ENCODE data around the gene TNIK. TPM values are rescaled to one million over a fixed set of nuclear protein-coding genes. Genes with fewer than 3 reads are reported as not detected.
"Not testable (repeated sequence)": the region's sequence is repeated elsewhere in the genome, so short reads cannot be mapped to it uniquely, and the experiment has no call there.

Gene TNIK
- total and polyA plus RNA-seq, 2 of the 4 experiments (the other 2 are of a cell fraction) = 3.4 to 6.3 TPM

DNA sequence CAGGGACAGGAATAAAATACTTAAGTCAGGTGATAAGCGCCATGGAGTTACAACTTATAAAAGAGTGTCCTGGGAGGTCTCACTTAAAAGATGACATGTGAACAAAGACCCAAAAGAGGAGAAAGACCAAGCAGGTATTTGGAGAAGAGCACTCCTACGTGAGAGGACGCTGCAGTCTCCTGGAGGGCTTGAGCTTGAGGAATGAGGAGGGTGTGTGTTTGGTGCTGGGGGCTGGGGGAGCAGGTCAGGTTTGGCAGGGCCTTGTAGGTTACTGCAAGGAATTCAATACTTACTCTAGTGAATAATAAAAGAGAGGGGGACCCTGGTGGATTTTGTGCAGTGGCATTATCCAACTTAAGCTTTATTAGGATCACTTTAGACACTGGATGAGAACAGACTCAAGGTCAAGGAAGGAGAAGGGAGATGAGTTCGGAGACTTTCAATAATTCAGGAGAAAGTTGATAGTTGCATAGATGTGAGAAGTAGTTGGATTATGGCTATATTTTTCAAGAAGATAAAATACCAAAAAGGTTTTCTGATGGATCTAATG lies 32.4 kb downstream of the TNIK start:
- Histone ChIP-seq H3K79me1 (ENCODE audit: low read depth in 1 of 2, low read length in 2 of 2) (no peaks in the 10 kb centered on the region; a peak in 1 of 4 replicates), H2AK9ac (replicated peaks; ENCODE audit: low read depth, low read length, poor library complexity) (no peak overlapping the region), H3K23ac (ENCODE audit: low read depth, low read length) (no peak overlapping the region), H3K9ac (ENCODE audit: low read depth, low read length) (no peak overlapping the region), H2BK20ac (ENCODE audit: low read depth, low read length) (no peak overlapping the region), H3K14ac (replicated peaks; ENCODE audit: low read depth, low read length) (no peak overlapping the region), H4K5ac (ENCODE audit: low read depth, low read length) (no peak overlapping the region), H2BK120ac (ENCODE audit: low read depth, low read length) (no peak overlapping the region), H3K4me3 (ENCODE audit: insufficient read depth, low read depth, low read length) (no peak overlapping the region), H2BK5ac (ENCODE audit: low read depth, low read length, poor library complexity, severe bottlenecking) (no peak overlapping the region), H4K20me1 (ENCODE audit: insufficient read depth, low read length) (no peaks in the 10 kb centered on the region), H3K9me1 (ENCODE audit: insufficient read depth, low read length) (no peaks in the 10 kb centered on the region), H2BK15ac (ENCODE audit: low read depth, low read length) (no peak overlapping the region), H2AFZ (replicated peaks; ENCODE audit: low read length, poor library complexity) (no peak overlapping the region), H3K36me3 (ENCODE audit: control insufficient read depth, insufficient read depth, low read length) (no peaks in the 10 kb centered on the region), H3K4ac (ENCODE audit: low read depth, low read length) (no peak overlapping the region), H2AK5ac (ENCODE audit: low read depth, low read length) (no peak overlapping the region), H3K9me3 (ENCODE audit: control insufficient read depth, insufficient read depth, low read length) (no peaks in the 10 kb centered on the region), H3K27me3 (ENCODE audit: control insufficient read depth, insufficient read depth, low read length) (no peaks in the 10 kb centered on the region; the same call in 1 of the 2 replicates), H3K4me1 (ENCODE audit: control insufficient read depth, insufficient read depth, low read length) (no peaks in the 10 kb centered on the region), H3K27ac (ENCODE audit: insufficient read depth, low read length) (no peak overlapping the region), H4K91ac (ENCODE audit: insufficient read depth, low read depth, low read length) (no peak overlapping the region), H4K8ac (ENCODE audit: low read depth in 2 of 2, low read length in 2 of 2) (no peak overlapping the region), H3K4me2 (ENCODE audit: low read depth, low read length) (no peak overlapping the region), H3K18ac (ENCODE audit: low read depth, low read length) (no peak overlapping the region), H3K56ac (ENCODE audit: extremely low read depth, insufficient read depth, low read length) (no peak overlapping the region)
- no peak for TF ChIP-seq MAFK (IDR thresholded peaks at IDR 0.05; ENCODE audit: low read depth, low read length)
- TF ChIP-seq SMC3 (IDR thresholded peaks at IDR 0.05; ENCODE audit: low read depth, low read length) = no peak
- TF ChIP-seq, protein P1, sequence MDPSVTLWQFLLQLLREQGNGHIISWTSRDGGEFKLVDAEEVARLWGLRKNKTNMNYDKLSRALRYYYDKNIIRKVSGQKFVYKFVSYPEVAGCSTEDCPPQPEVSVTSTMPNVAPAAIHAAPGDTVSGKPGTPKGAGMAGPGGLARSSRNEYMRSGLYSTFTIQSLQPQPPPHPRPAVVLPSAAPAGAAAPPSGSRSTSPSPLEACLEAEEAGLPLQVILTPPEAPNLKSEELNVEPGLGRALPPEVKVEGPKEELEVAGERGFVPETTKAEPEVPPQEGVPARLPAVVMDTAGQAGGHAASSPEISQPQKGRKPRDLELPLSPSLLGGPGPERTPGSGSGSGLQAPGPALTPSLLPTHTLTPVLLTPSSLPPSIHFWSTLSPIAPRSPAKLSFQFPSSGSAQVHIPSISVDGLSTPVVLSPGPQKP (IDR thresholded peaks at IDR 0.05; ENCODE audit: borderline replicate concordance, low read depth, low read length) = no peak
- no peak for TF ChIP-seq RFX5 (IDR thresholded peaks at IDR 0.05; ENCODE audit: low read depth, low read length)
- in situ Hi-C loops (cut with MboI; ENCODE audit: low sequenced_read_pairs) (no loop called here), dilution Hi-C loops (cut with HindIII; ENCODE audit: low sequenced_read_pairs, unreplicated experiment) (no loop called here), intact Hi-C loops (cut with micrococcal nuclease) (no loop called here)
- no TSS peak for BruUV-seq (replicated peaks)
- WGBS, 2 experiments (ENCODE audit: extremely low coverage in 2 of 2, insufficient read length in 1 of 2) = 90% methylated on average over 2 of the region's 4 CpGs; no CpG with 5 or more reads in 1 of the 2 experiments
- CTCF ChIA-PET = no interaction called here
- POLR2A ChIA-PET (ENCODE audit: unreplicated experiment) = no interaction called here
- DNase-seq (no peak), ATAC-seq (ENCODE audit: low read depth) (no peak)

DNA sequence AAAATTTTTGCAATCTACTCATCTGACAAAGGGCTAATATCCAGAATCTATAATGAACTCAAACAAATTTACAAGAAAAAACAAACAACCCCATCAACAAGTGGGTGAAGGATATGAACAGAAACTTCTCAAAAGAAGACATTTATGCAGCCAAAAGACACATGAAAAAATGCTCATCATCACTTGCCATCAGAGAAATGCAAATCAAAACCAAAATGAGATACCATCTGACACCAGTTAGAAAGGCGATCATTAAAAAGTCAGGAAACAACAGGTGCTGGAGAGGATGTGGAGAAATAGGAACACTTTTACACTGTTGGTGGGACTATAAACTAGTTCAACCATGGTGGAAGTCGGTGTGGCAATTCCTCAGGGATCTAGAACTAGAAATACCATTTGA lies 36.1 kb downstream of the TNIK start:
- CTCF ChIA-PET; H2AK5ac ChIP-seq (ENCODE audit: low read depth, low read length); H3K4ac ChIP-seq (ENCODE audit: low read depth, low read length); H3K27me3 ChIP-seq (ENCODE audit: control insufficient read depth, insufficient read depth, low read length); H3K36me3 ChIP-seq (ENCODE audit: control insufficient read depth, insufficient read depth, low read length); H2BK5ac ChIP-seq (ENCODE audit: low read depth, low read length, poor library complexity, severe bottlenecking); DNase-seq; H3K14ac ChIP-seq (replicated peaks; ENCODE audit: low read depth, low read length); H2AFZ ChIP-seq (replicated peaks; ENCODE audit: low read length, poor library complexity); H3K23ac ChIP-seq (ENCODE audit: low read depth, low read length); H4K20me1 ChIP-seq (ENCODE audit: insufficient read depth, low read length); H3K79me1 ChIP-seq (ENCODE audit: low read depth in 1 of 2, low read length in 2 of 2); H3K4me1 ChIP-seq (ENCODE audit: control insufficient read depth, insufficient read depth, low read length); H2BK15ac ChIP-seq (ENCODE audit: low read depth, low read length); BruUV-seq (replicated peaks); H3K9me1 ChIP-seq (ENCODE audit: insufficient read depth, low read length); in situ Hi-C loops (cut with MboI; ENCODE audit: low sequenced_read_pairs); H3K9ac ChIP-seq (ENCODE audit: low read depth, low read length); POLR2A ChIA-PET (ENCODE audit: unreplicated experiment); dilution Hi-C loops (cut with HindIII; ENCODE audit: low sequenced_read_pairs, unreplicated experiment); intact Hi-C loops (cut with micrococcal nuclease); H4K8ac ChIP-seq (ENCODE audit: low read depth in 2 of 2, low read length in 2 of 2); H3K9me3 ChIP-seq (ENCODE audit: control insufficient read depth, insufficient read depth, low read length); H2BK120ac ChIP-seq (ENCODE audit: low read depth, low read length); H2BK20ac ChIP-seq (ENCODE audit: low read depth, low read length); H3K18ac ChIP-seq (ENCODE audit: low read depth, low read length); H3K27ac ChIP-seq (ENCODE audit: insufficient read depth, low read length); H4K91ac ChIP-seq (ENCODE audit: insufficient read depth, low read depth, low read length); H3K4me2 ChIP-seq (ENCODE audit: low read depth, low read length); H3K56ac ChIP-seq (ENCODE audit: extremely low read depth, insufficient read depth, low read length); H3K4me3 ChIP-seq (ENCODE audit: insufficient read depth, low read depth, low read length); ATAC-seq (ENCODE audit: low read depth); H4K5ac ChIP-seq (ENCODE audit: low read depth, low read length); H2AK9ac ChIP-seq (replicated peaks; ENCODE audit: low read depth, low read length, poor library complexity): not testable (repeated sequence)
- no CpG with 5 or more reads among the region's 2 CpGs for WGBS, 2 experiments (ENCODE audit: extremely low coverage in 2 of 2, insufficient read length in 1 of 2)

All from IMR-90 (cell line).